ENCODE data around the gene KIF6.

DNA sequence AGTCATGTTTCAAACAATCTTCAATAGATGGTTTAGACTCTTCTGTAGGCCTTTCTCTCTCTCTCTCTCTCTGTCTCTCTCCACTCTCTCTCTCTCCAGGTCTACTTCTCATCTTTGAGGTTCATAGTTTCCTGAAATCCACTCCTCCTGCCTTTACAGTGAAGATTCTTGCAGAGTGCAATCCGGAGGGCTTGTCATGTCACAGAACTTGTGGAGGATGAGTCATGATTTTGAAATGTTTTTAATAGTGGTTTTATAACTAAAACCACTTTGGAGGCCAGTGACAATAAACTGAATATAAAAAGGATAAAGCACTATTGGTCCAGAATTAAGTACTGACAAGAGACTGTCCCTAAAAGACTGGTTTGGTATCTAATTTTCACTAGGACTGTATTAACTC lies 156.3 kb downstream of the KIF6 start:
- TF ChIP-seq, protein P1, sequence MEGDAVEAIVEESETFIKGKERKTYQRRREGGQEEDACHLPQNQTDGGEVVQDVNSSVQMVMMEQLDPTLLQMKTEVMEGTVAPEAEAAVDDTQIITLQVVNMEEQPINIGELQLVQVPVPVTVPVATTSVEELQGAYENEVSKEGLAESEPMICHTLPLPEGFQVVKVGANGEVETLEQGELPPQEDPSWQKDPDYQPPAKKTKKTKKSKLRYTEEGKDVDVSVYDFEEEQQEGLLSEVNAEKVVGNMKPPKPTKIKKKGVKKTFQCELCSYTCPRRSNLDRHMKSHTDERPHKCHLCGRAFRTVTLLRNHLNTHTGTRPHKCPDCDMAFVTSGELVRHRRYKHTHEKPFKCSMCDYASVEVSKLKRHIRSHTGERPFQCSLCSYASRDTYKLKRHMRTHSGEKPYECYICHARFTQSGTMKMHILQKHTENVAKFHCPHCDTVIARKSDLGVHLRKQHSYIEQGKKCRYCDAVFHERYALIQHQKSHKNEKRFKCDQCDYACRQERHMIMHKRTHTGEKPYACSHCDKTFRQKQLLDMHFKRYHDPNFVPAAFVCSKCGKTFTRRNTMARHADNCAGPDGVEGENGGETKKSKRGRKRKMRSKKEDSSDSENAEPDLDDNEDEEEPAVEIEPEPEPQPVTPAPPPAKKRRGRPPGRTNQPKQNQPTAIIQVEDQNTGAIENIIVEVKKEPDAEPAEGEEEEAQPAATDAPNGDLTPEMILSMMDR (IDR thresholded peaks at IDR 0.05; ENCODE audit: insufficient read depth, low read length, poor library complexity, severe bottlenecking): no peak
- no peak for TF ChIP-seq EZH2phosphoT487 (conservative IDR thresholded peaks at IDR 0.05; ENCODE audit: low read length)
